Hepatocyte (in vitro differentiated cells): ENCODE measurements around the gene SLC41A2. TPM values are rescaled to one million over a fixed set of nuclear protein-coding genes. Genes with fewer than 3 reads are reported as not detected.

Experiments used
- DNase-seq: peaks from one replicate; pipeline ENCODE4 v3.0.0-alpha.2; 2016; ENCODE audit warnings: low spot score
- H2AFZ ChIP-seq: fragments of 200-600 bp; sonication (generic); 2 replicates; pipeline ENCODE4 v1.6.0; 2016; ENCODE audit warnings: antibody characterized with exemption, mild to moderate bottlenecking
- H3K27ac ChIP-seq: fragments of 200-600 bp; sonication (generic); 2 replicates; pipeline ENCODE4 v1.5.1; 2016; ENCODE audit warnings: mild to moderate bottlenecking
- H3K27me3 ChIP-seq: fragments of 200-600 bp; sonication (generic); 2 replicates; pipeline ENCODE4 v1.6.1; 2016
- H3K36me3 ChIP-seq: fragments of 200-600 bp; sonication (generic); replicated peaks from 2 replicates; pipeline ENCODE4 v1.5.1; 2016; ENCODE audit warnings: low read depth; ENCODE audit not compliant: insufficient read depth
- H3K4me1 ChIP-seq: fragments of 200-600 bp; sonication (generic); 2 replicates; pipeline ENCODE4 v1.5.1; 2016; ENCODE audit warnings: mild to moderate bottlenecking, moderate library complexity; ENCODE audit not compliant: insufficient read depth
- H3K4me2 ChIP-seq: fragments of 200-600 bp; sonication (generic); 2 replicates; pipeline ENCODE4 v1.6.0; 2016
- H3K4me3 ChIP-seq: fragments of 200-600 bp; sonication (generic); 2 replicates; pipeline ENCODE4 v1.5.1; 2016; ENCODE audit warnings: mild to moderate bottlenecking
- H3K79me2 ChIP-seq: fragments of 200-600 bp; sonication (generic); 2 replicates; pipeline ENCODE4 v1.6.0; 2017; ENCODE audit warnings: mild to moderate bottlenecking
- H3K9me2 ChIP-seq: fragments of 200-600 bp; sonication (generic); replicated peaks from 2 replicates; pipeline ENCODE4 v1.6.0; 2017; ENCODE audit warnings: mild to moderate bottlenecking; ENCODE audit not compliant: insufficient read depth
- H3K9me3 ChIP-seq: fragments of 200-600 bp; sonication (generic); 2 replicates; pipeline ENCODE4 v1.5.1; 2016; ENCODE audit warnings: low read depth, mild to moderate bottlenecking
- H4K20me1 ChIP-seq: fragments of 200-600 bp; sonication (generic); 2 replicates; pipeline ENCODE4 v1.6.0; 2016; ENCODE audit warnings: mild to moderate bottlenecking; ENCODE audit not compliant: insufficient read depth, poor library complexity, severe bottlenecking
- EZH2 ChIP-seq: fragments of 200-600 bp; sonication (generic); IDR thresholded peaks from 2 replicates; pipeline ENCODE4 v1.6.1; 2016; ENCODE audit warnings: antibody characterized with exemption, mild to moderate bottlenecking, borderline replicate concordance
- EZH2phosphoT487 ChIP-seq: fragments of 200-600 bp; sonication (generic); IDR thresholded peaks from one replicate; pipeline ENCODE4 v1.6.1; 2018; ENCODE audit warnings: antibody characterized with exemption, mild to moderate bottlenecking, low read depth, moderate library complexity; ENCODE audit not compliant: unreplicated experiment, severe bottlenecking
- WGBS: methylation state at CpG from one replicate; pipeline ENCODE4 v1.1.6; 2016; ENCODE audit warnings: low lambda C conversion rate; ENCODE audit errors: missing lambda C conversion rate; 5-methylcytosine and 5-hydroxymethylcytosine counted together
- polyA plus RNA-seq: library from polyadenylated mRNA; unstranded; fragments of >200 nt; fragmentation: Nextera tagmentation; extraction: Ambion mirVana; gene quantifications from 2 replicates; pipeline ENCODE4 v1.2.1, GENCODE V29; 2016
- total RNA-seq: library from RNA; depleted of rRNA; stranded (reverse); fragments of >200 nt; gene quantifications from 2 replicates; pipeline ENCODE4 v1.2.3, GENCODE V29; 2014
- TF ChIP-seq, protein P1 (sequence below): fragments of 200-600 bp; sonication (generic); IDR thresholded peaks from 2 replicates; pipeline ENCODE4 v1.5.1; 2016; ENCODE audit warnings: antibody characterized with exemption, mild to moderate bottlenecking; ENCODE audit not compliant: poor library complexity

Gene SLC41A2
- total and polyA plus RNA-seq, 2 experiments from 2014 or later, result 8.4 to 48.2 TPM

DNA sequence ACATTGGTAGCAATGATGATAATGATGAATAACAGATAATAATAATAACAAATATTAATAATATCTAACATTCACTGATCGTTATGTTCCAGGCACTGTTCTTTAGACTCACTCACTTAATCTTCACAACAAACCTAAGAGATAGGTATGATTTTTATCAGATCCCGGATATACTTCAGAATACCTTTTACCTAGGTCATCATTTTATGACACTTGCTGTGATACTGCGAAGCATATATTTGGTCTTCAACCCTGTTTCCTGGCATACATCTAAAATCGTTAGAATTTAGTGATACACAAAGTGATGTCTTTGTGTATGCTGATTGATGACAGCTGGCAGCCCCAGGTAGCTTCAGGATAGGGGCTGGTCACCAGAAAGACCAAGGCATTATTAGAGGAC lies 46.1 kb downstream of the SLC41A2 start:
- 94% methylated on average over 4 of the region's 4 CpGs for WGBS

DNA sequence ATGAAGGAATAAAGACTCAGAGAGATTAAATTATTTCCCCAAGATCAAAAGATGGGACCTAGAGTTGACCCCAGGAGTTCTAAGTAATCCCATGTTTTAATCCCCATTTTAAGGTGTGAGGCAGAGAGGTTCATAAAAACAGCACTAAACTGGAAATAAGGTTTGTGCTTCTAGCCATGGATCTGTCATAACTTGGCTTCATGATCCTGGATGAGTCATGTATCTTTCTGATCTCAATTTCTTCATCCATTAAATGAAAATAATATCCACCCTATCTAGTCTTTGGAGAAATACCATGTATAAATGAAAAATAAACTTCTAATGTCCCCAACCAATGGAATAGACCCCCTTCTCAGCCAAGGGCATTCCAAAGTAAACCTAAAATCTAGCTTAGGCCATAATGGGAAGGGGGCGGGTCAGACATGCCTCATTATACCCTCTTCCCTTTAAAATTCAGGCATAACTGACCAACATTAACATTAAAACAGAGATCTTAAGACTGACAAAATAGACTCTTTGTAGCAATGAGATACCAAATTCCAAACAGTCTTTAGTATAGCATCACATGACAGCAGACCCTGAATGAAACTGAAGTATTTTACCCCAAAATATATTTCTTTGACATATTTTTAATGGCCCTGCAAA lies 47.8 kb downstream of the SLC41A2 start:
- Histone ChIP-seq H3K9me3 (no peaks in the 10 kb centered on the region), H3K27ac (no peak overlapping the region), H3K79me2 (no peaks in the 10 kb centered on the region), H3K4me2 (no peak overlapping the region), H3K9me2 (no peaks in the 10 kb centered on the region), H2AFZ (no peak overlapping the region), H3K36me3 (no peaks in the 10 kb centered on the region), H3K27me3 (no peaks in the 10 kb centered on the region), H3K4me1 (no peaks in the 10 kb centered on the region), H4K20me1 (no peaks in the 10 kb centered on the region), H3K4me3 (no peak overlapping the region)
- TF ChIP-seq, protein P1, sequence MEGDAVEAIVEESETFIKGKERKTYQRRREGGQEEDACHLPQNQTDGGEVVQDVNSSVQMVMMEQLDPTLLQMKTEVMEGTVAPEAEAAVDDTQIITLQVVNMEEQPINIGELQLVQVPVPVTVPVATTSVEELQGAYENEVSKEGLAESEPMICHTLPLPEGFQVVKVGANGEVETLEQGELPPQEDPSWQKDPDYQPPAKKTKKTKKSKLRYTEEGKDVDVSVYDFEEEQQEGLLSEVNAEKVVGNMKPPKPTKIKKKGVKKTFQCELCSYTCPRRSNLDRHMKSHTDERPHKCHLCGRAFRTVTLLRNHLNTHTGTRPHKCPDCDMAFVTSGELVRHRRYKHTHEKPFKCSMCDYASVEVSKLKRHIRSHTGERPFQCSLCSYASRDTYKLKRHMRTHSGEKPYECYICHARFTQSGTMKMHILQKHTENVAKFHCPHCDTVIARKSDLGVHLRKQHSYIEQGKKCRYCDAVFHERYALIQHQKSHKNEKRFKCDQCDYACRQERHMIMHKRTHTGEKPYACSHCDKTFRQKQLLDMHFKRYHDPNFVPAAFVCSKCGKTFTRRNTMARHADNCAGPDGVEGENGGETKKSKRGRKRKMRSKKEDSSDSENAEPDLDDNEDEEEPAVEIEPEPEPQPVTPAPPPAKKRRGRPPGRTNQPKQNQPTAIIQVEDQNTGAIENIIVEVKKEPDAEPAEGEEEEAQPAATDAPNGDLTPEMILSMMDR, result no peak
- TF ChIP-seq EZH2, result no peak
- TF ChIP-seq EZH2phosphoT487, result no peak
- WGBS, result 95% methylated on average over 1 of the region's 1 CpG
- DNase-seq, result no peak

More for the DNA sequence above, 46.1 kb downstream of the SLC41A2 start:
- no peak overlapping the region for H2AFZ ChIP-seq
- H3K4me2 ChIP-seq, result no peak overlapping the region
- no peaks in the 10 kb centered on the region for H3K9me2 ChIP-seq
- no peaks in the 10 kb centered on the region for H3K4me1 ChIP-seq
- H3K9me3 ChIP-seq, result no peaks in the 10 kb centered on the region
- no peaks in the 10 kb centered on the region for H3K27me3 ChIP-seq
- no peaks in the 10 kb centered on the region for H3K36me3 ChIP-seq
- no peaks in the 10 kb centered on the region for H3K79me2 ChIP-seq
- H3K4me3 ChIP-seq, result no peak overlapping the region
- no peaks in the 10 kb centered on the region for H4K20me1 ChIP-seq
- no peak overlapping the region for H3K27ac ChIP-seq
- TF ChIP-seq EZH2phosphoT487 (no peak), EZH2 (no peak)
- TF ChIP-seq, protein P1, result no peak
- no peak for DNase-seq

- Histone ChIP-seq H3K9me3 (no peaks in the 10 kb centered on the region), H3K36me3 (no peaks in the 10 kb centered on the region), H3K79me2 (no peaks in the 10 kb centered on the region), H3K4me2 (no peak overlapping the region), H3K9me2 (no peaks in the 10 kb centered on the region), H4K20me1 (no peaks in the 10 kb centered on the region), H3K27ac (no peak overlapping the region), H3K4me3 (no peak overlapping the region), H3K27me3 (no peaks in the 10 kb centered on the region), H3K4me1 (no peaks in the 10 kb centered on the region), H2AFZ (no peak overlapping the region)
- 91% methylated on average over 2 of the region's 2 CpGs for WGBS
- DNase-seq, result no peak
- TF ChIP-seq EZH2, result no peak
- no peak for TF ChIP-seq EZH2phosphoT487
- TF ChIP-seq, protein P1, result no peak
Observed at GRCh38 chr12:104909761-104910160, 48.3 kb downstream of the SLC41A2 start.

Other genes with a start within 250 kb of the SLC41A2 start
- gene NOPCHAP1, start 28.0 kb upstream of the SLC41A2 start, total RNA-seq, result 2.4 and 2.8 TPM in 2 replicates
- 14.0 and 16.2 TPM in 2 replicates for gene NOPCHAP1, start 28.0 kb upstream of the SLC41A2 start, polyA plus RNA-seq
- gene ALDH1L2, start 126.2 kb upstream of the SLC41A2 start, total RNA-seq, result 11.1 and 16.2 TPM in 2 replicates
- 5.9 and 6.5 TPM in 2 replicates for gene ALDH1L2, start 126.2 kb upstream of the SLC41A2 start, polyA plus RNA-seq
- 92.7 and 102 TPM in 2 replicates for gene WASHC4, start 149.4 kb upstream of the SLC41A2 start, total RNA-seq
- 31.3 and 38.0 TPM in 2 replicates for gene WASHC4, start 149.4 kb upstream of the SLC41A2 start, polyA plus RNA-seq